DMS79 (cell line): Measurements from ENCODE around the gene IPPK.
"Not testable (repeated sequence)": the region's sequence is repeated elsewhere in the genome, so short reads cannot be mapped to it uniquely, and the experiment has no call there.

Experiments used
- DNase-seq: peaks from one replicate; lab custom pipeline; 2025; lab: John Stamatoyannopoulos, UW

IPPK gene

DNA sequence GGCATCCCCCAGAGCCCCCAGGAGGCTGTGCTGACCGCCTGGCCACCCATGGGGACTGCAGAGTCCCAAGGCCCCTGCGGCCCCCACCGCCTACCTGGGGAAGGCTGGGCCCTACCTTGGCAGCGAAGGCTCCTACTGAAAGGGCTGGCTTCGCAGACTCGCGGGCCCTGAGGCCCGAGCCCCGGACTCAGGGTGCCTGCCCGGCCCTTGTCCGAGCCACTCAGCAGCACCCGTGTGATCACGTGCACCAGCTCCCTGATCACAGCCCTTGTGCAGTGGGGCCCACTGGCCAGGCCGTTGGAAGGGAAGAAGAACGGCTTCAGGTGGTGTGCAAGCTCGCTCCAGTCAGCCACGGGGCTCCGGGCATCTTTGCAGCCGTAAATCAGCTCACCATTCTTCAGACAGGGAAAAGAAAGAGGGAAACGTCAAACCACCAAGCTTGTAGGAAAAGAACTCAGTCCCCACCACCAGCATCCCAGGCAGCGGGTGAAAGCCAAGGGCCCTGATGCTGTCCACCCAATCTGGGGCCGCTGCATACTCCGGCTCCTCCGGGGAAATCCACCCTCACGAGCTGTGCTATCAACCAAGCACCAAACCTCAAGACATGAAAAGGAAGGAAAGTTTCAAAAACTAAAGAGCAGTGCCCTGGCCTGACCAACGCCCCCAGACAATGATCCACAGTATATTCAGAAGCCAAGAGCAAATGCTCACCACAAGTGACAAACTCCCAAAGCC, 31.9 kb downstream of the IPPK start:
- no peak for DNase-seq

DNA sequence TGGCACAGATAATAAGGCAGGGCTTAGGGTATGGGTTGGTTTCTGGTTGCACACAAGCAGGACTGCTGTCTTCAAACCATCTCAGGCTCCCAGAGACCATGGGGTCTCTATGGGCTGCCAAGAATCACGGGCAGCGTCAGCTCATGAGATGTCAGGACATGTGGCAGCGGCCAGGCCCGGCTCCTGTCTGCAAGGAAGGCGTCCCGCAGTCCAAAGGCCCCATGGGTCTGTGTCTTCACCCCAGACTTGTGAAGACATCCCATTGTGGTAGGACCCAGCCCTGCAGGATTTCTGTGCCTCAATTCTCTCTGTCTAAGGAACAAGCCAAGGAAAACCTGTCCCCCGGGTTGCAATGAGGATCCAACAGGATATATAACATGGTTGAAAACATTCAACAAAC, 32.6 kb downstream of the IPPK start:
- no peak for DNase-seq

DNA sequence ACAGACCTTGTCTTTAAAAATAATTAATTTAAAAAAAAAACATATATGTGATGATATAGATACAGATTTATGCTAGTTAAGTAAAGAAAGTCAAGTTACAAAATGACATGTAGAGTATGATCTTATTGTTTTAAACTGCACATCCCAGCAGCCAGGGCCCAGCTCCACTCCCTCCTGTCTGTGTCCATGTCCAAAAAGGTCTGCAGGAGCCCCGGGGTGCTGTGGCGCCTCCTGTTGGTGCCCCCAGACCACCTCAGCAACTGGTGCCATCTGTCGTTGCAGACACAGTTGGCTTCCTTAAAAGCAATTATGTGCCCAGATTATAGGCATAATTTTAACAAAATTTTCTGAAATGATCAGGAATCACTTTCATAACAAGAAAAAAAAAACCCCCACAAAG, 33.3 kb downstream of the IPPK start:
- DNase-seq, result no peak

DNA sequence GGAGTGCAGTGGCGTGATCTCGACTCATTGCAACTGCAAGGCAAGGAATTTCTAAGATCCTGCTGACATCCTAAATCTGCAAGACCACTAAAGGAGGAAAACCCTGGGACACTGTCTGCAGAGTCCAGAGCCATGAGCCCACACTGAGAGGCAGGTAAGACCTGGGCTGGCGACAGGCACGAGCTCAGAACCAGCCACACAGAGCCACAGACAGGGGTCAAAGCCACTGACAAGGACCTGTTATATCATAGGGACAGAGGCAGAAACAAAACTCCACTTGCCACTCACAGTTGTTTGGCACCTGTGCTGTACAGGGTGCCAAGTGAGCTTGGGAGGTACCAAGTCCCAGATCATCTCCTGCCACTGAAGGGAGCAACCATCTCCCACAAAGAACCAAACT, 34.2 kb downstream of the IPPK start:
- DNase-seq, result no peak

DNA sequence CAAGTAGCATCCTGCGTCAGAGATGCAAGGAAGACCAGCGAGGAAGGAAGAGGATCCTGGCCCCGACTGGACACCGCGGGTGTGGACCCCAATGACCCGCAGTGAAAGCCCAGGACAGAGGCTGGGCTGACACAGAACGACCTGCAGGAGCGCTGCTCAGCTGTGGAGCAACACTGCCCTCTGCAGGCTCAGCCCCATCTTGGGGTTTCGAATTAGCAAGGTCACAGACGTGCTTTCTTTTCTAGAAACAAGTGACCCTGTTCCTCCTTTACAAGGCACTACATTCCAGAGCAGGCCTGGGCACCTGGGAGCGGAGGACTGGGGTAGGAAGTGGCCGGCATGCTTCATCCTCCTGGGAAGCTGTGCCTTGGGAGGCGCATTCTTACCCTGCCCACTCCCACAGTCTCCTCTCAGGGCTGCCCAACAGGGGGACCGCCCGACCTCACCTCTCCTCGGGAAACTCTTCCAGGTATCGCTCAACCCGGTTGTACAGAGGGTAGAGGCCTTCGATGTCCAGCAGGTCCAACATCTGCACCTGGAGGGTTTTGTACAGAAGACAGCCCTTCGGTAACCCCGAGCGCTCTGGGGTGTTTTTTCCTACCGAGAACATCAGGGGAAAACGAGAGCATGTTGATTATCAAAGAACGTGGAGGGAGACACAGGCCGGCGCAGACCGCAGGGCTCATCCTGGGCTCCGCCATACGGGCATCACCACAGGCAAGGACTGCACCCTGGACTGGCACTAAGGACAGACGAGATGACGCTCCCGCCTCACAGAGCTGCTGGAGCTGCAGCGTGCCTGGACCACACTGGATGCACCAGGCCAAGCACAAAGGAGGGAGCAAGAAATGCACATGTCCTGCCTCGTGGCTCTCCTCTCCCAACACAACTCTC, 35.0 kb downstream of the IPPK start:
- DNase-seq, result no peak

DNA sequence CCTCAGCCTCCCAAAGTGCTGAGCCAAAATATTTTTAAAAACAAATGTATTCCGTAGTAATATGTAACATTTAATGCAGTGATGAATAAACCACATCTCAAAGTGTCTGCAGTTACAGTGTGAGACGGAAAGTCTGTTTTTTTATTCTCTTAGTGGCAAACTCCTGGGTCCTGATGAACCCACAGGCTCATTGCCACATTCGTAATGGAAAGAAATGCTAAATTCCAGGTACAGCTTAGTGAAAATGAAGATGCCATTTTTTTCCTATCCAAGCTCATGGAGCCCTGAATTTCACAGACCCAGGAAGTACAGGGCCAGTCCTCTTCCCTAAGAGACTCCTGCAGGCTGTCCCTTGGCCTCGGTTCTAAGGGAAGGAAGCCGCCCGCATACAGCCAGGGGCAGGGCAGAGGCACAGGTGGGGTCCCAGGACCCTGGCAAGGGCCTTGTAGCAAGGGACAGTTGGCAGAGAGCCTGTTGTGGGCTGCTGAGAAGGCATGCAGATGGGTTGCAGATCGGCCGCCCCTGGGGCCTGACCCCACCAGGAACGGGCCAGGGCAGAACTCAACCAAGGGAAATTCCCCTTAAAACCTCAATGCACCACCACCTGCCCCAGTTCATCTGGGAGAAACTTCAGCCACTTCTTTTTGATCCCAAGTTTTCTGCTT, 36.2 kb downstream of the IPPK start:
- no peak for DNase-seq

DNA sequence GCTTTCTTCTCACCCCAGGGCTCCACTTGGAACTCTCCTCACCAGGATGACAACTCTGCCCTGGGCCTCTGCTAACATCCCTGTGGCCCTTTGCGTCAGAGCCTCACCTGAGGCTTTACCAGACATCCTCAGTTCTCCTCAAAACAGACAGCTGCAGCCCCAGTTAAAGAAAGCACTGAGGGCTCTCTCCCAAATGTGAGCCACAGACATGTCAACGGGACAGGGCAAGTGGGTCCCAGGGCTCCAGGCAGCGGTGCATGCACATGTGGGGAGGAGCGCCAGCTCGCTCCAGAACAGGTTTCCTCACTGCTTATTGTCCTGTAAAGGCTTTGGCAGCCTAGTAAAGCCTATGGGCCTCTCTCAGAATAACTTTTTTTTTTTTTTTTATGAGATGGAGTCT, 37.3 kb downstream of the IPPK start:
- DNase-seq, result no peak

DNA sequence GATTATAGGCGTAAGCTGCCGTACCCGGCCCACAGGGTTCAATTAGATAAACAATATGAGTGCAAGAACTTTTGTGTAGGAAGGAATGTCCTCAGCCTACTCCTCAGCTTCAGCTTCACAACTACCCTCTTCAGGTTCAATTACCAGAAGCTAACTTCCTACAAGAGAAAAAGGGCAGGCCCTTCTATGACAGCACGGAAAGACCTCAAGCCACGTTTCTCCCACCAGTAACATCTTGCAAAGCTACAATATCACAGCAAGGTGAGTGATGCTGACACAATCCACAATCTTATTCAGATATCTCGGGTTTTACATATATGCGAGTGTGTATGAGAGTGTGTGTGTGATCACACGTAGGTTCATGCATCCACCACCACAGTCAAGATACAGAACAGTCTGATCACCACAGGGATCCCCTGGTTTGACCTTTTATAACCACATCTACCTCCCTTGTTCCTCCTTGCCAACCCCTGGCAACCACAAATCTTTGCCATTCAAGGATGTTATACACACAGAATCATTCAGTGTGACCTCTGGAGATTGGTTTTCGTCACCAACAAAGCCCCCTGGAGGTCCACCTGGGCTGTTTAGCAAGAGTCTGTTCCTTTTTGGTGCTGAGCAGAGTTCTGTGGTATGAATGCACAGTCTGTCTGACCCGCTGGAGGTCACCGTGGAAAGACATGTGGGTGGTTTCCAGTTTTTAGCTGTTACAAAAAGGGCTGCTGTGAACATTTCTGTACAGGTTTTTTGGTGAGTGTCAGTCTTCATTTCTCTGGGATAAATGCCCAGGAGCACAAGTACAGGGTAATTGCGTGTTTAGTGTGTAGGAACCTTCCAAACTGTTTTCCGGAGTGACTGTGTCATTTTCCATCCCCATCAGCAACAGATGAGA, 38.2 kb downstream of the IPPK start:
- no peak for DNase-seq

DNA sequence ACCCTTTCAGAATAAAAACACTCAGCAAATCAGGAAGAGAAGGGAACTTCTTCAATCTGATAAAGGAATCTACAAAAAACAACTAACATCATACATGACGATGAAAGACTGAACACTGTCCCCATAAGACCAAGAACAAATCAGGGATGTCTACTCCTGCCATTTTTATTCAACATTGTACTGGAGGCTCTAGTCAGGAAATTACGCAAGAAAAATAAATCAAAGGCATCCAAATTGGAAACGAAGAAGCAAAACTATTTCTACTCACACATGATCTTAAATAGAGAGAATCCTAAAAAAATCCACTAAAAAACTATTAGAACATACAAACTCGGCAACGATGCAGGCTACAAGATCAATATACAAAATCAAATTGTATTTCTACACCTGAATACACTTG, 42.3 kb downstream of the IPPK start:
- DNase-seq, result no peak

DNA sequence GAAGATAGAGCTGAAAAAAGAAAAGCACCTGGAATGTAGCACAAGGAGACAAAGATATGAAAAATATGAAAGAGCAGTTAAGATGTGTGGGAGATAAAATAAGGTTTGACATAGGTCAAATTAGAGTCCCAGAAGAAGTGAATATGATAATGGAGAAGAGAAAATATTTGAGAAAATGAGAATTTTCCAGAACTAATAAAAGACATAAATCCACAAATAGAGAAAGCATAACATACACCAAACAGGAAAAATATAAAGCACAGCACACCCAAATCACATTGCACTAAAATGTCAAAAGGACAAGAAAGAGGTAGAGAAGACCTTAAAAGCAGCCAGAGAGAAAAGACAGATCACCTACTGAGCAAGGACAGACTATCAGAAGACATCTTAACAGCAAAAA, 43.4 kb downstream of the IPPK start:
- DNase-seq, result no peak

DNA sequence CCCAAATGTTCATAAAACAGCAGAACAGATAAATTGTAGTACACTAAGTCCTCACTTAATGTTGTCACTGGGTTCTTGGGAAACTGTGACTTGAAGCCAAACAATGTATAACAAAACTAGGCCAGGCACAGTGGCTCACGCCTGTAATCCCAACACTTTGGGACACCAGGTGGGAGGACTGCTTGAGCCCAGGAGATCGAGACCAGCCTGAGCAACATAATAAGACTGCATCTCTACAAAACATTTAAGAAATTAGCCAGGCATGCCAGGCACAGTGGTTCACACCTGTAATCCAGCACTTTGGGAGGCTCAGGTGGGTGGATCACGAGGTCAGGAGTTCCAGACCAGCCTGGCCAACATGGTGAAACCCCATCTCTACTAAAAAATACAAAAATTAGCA, 46.0 kb downstream of the IPPK start:
- DNase-seq, result not testable (repeated sequence)

DNA sequence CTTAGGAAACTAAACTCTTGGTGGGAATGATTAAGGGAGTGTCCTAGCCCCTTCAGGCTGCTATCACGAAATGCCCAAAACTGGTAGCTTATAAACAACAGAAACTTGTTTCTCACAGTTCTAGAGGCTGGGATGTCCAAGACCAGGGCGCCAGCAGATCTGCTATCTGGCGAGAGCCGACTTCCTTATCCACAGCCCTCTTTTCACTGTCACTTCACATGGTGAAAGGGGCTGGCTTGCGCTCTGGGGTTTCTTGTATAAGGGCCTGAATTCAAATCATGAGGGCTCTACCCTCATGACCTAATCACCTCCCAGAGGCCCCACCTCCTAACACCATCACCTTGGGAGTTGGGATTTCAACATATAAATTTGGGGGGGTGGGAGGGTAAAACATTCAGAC, 49.1 kb downstream of the IPPK start:
- DNase-seq, result no peak

DNA sequence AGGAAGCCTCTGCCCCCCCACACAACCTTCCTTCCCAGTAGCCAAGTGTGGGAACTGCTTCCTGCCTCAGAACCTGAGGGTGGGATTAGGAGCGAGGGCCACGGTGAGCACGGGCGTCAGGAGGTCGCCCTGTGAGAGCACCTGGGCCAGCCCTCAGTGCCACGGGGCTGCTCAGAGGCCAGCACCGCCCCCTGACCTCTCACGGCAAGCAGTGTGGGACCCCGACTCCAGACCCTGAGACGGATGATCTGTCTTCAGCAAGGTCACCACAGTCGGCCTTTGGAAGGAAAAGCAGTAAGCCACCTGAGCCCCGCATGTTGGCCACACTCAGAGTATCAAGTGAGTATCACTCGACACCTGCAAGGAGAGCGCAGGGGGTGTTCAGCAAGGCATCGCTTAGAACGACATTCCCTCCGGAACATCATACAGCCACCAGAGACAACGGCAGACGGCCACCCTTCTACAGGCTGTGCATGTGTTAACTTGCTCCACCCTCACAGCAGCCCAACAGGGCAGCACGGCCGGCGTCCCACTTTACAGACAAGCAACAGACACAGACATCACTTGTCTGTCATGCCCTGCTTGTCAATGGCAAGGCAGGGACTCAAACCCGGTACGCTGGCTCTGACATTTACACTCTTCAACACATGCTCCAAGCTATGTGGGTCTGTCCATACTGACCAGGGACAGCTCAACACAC, 50.2 kb downstream of the IPPK start:
- no peak for DNase-seq

DNA sequence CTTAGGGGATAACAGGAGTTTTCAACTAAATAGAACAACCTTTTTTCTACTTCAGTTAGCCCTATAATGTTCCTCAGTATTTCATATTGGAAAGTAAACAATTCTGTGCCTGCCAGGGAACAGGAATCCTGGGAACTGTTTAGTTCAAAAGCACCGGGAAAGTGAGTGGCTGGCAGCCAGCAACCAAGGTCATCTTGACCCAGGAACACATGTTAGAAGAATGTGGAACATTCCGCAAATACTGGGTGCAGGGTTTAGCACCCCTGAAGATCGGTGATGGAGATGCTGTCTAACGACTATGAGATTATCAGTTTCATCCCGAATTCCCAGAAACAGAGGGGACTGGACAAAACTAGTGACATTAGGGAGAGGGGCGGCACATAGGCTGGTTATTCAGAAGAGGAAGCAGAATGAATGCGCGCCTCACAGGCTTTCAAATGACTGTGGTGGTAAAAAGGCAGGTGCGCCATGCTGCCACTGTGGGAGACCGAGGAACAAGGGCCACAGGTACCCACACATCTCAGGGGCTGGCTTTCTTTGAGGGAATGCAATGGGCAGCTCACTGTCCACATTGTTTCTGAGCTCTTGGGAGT, 51.2 kb downstream of the IPPK start:
- DNase-seq, result no peak

DNA sequence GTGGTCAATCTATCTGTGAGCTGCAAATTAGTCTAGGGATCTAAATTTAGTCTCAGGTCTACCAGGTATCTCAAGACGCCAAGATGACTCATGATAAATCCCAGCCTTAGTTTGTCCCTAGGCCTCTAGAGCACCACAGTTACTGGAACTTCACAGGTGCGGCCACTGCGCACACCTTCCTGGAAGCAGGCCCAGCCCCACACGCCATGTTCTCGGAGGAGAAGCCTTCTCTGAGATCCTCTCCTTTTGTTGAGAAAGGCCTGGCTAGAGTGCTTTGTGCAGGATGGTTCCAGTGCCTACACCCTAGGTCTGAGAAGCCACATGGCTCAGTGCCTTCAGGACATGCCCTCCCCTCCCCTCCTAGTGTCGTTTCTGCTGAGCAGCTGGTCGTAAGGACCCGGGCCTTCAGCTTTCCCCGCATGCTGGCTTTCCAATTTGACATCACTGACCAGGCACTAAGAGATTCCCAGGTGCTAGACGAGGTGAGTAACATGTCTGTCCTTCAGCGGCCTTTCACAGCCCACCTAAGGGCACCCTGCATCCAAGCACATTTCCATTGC, 51.9 kb downstream of the IPPK start:
- DNase-seq, result no peak

DNA sequence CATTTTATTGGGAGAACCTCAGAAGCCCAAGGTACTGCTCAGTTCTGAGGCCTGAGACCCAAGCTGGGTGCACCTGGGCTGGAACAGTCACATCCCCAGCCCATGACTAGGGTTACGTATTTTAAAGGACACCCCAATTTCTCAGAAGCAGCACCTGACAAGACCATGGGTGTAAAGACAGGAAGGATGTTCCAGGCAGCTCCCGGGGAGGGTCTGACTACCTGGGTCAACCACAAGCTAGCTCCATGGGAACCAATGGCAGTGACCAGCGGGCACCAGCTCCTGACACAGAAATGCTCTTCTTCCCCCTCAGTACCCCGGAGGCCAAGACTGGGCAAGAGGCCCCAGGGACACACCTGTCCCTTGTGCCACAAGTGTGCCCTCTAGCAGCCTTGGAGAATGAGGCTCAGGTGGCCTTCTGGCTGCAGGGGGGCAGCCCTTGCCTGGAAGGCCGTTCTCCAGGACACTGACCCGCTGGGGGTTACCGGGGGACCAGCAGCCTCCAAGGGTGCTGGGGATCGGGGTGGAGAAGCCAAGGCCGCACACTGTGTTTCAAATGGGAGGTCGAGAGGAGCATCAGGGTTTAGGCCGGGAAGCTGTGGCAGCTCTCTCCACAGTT, 52.6 kb downstream of the IPPK start:
- no peak for DNase-seq

DNA sequence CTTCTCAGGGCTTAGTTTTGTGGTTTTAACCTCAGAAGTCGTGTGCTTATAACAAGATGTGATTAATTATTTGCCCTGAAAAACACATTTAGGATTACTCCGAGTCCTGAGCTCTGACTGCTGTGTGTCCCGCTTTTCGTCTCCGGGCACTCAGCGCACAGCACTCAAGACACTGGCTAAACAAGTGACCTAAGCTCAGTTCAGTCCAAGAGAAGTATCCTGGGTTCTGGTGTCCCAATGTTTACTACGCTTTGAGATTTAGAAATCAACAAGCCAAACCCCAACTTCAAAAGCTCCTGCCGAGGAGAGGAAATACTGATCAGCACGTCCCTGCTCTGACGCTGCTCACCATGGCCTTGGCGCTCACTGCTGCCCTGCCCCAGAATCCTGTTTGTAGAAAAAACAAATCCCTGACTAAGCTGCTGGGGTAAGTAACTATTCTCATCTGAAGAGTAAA, 53.2 kb downstream of the IPPK start:
- DNase-seq, result no peak

DNA sequence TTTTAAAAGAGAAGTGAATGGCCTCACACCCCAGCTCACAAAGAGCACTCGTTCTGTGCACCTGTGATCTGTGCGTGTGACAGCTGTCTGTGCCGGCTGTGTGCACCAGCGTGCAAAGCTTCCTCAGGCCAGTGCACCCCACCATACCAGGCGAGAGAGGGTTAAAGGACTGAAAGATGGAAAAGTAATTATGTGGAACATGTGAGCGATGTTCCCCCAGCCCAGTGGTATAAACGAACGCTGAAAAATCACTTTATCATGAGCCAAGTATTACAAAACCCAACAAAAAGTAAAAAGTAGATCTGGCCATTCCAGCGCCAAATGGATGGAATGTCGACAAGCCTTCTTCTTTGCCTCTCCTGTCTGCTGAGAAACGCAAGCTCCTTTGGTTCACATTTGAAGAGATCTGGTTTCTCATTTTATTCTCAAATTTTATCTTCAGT, 53.7 kb downstream of the IPPK start:
- DNase-seq, result no peak

DNA sequence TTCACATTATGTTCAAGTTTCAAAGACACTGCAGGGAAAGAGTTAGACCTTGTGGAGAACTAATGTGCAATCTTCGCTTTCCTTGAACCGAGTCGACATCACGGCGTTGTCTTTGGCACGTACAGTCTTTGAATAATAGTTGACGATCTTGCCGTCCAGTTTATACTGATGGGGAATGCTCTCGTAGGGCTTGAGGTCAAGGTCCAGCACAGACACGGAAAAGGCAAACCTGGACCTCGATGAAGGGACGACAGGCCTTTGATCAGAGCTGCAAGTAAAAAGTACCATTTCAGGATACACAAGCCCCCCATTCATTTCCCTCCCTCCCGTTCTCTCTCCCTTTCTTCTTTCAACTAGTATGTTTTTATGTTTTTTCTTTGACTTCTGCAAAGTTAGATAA, 54.1 kb downstream of the IPPK start:
- no peak for DNase-seq
